HG02884 (cell line): ENCODE results near the gene ZNF761.
"Not testable (repeated sequence)": the region's sequence is repeated elsewhere in the genome, so short reads cannot be mapped to it uniquely, and the experiment has no call there.

Source experiments
- ATAC-seq: cut with Tn5 transposase; IDR thresholded peaks from one replicate; pipeline ENCODE4 v1.9.1; 2021; ENCODE audit warnings: mild to moderate bottlenecking, moderate library complexity; ENCODE audit not compliant: unreplicated experiment

Gene ZNF761

DNA sequence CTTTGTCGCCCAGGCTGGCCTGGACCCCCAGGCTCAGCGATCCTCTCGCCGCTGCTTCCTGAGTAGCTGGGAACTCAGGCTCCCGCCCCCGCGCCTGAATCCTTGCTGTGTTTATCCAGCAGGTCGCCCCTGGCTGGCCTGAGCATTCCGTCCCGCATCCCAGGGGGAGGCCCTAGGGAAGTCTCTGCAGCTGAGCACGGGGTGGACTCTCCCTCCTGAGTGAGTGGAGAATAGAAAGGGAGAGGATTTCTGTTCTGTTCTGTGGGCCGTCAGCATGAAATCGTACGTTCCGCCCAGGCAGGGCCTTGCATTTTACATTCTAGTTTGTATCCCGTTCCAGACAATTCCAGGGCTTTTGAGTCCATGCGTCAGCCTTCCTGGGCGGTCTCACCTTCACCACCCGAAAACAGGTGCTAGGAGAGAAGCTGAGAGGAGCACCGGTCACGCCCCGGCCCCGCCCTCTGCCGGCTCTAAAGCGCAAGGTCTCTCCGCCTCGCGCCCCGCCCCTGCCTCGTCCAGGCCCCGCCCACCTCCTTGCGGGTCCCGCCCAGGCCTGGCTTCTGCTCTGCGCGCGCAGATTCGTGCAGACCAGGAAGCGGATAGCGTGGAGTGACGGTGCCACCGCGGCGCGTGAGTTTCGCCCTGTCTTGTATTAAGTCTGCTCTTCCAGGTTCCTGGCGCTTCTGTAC lies at the start of gene ZNF761:
Gene ZNF761 (plus strand): TSS at position 586 of the 689 bp plus-strand sequence. CDS start 15,285 bp downstream, outside the sequence.
- ATAC-seq, result peak; percentile 93

DNA sequence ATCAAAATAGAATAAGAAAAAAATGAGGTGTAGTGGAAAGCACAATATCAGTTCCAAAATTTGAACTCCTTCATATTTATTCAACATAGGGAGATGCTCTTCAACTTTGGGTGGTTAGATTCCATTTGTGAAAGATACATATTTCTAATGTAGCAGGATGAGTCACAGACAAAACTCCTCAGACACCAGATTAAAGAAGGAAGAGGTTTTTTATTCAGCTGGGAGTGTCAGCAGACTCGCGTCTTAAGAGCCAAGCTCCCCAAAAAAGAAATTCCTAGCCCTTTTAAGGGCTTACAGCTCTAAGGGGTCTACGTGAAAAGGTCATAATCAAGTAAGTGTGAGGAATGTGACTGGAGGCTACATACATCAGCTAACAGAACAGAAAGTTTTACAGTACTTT lies 43.6 kb upstream of the ZNF761 start:
- no peak for ATAC-seq

DNA sequence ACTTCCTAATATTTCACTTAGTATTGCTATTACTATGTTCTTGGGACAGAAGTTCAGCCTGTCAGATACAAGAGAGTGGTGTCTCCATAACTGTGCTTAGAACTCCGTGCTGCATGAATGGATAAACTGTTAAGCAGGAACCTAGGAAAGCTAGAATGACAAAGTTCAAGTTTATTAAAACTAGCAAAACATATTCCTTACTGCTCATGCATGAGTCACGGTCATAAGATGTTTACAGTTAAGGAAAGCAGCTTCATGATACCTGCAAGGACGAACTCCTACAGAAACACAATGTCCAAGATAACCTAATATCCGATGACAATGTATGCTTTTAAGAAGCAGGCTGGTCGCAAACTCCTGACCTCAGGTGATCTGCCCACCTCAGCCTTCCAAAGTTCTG lies 42.9 kb upstream of the ZNF761 start:
- no peak for ATAC-seq

- ATAC-seq, result no peak
Observed at GRCh38 chr19:53389571-53389970, 42.2 kb upstream of the ZNF761 start.

GRCh38 chr19:53389978-53390377 lies 41.8 kb upstream of the ZNF761 start:
- ATAC-seq, result no peak

DNA sequence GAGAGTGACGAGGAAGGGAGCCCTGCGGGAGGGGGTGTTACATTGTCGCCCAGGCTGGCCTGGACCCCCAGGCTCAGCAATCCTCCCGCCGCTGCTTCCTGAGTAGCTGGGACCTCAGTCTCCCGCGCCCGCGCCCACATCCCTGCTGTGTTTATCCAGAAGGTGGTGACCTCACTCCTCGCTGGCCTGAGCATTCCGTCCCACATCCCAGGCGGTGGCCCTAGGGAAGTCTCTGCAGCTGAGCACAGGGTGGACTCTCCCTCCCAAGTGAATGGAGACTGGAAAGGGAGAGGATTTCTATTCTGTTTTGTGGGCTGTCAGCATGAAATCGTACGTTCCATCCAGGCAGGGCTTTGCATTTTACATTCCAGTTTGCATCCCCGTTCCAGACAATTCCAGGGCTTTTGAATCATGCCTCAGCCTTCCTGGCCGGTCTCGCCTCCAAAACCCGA lies 37.2 kb upstream of the ZNF761 start:
- no peak for ATAC-seq

DNA sequence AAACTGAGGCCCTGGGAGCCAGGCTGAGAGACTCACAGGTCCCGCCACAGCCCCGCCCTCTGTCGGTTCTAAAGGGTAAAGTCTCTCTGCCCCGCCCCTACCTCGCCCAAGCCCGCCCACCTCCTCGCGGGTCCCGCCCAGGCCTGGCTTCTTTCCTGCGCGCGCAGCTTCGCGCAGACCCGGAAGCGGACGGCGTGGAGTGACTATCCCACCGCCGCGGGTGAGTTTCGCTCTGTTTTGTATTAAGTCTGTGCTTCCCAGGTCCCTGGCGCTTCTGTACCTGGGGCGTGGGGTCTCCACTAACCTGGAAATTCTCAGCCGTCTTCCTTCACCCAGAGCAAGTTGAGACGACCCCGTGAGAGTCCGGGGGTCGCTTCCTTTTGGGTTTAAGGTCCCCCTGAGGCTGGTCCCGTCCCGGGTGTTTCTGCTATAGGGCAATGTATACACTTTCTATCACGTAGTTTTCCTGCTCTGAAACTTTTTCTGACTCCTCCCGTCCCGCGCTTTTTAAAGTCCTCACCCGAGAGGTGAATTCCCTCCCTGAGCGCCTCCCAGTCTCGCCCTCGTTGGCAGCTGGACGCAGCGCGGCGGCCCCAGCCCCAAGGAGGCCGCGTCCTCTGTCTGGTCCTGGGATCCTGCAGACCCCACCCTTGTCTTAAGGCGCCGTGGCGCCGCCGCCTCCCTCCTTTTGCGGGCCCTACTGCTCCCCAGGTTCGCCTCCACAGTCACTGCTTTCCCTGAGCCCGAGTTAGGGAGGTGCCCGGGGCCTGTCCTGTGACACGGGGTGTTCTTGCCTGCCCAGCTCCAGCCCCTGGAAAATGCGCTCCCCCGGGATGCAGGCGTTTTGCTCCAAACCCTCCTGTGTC lies 36.6 kb upstream of the ZNF761 start, which contains the start of gene ZNF765:
Gene ZNF765 (plus strand): TSS at position 176 of the 866 bp plus-strand sequence. CDS start 2,867 bp downstream, outside the sequence.
- ATAC-seq, result peak; percentile 73

DNA sequence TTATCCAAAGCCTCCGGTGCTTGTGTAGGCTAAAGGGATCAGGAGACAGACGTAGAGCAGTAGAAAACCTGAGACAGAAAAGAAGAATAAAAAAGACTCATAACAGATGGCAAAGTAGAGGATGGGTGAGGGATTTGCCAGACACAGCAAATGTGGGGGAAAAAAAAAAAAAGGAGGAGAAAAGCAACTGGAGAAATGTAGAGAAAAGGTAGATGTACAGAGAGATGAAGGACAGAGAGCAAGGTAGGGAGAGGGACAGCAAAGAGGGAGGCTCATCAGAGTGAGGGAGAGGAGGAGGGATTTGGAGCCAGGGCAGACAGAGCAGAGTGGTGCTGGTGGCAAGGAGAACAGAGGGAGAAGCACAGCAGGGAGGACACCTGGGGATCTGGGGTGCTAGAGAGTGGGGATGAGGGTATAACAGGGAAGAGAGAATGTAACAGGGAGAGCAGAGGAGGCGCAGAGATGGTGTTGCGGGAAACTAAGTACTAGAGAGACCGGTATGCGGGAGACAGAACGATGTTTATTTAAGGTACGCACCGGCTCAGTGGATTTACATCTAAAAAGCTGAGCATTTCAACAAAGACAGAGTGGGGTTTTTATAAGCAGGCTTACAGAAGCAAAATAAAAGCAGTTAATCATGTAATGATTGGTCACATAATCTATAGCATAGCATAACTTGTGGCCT lies 35.8 kb upstream of the ZNF761 start:
- not testable (repeated sequence) for ATAC-seq

DNA sequence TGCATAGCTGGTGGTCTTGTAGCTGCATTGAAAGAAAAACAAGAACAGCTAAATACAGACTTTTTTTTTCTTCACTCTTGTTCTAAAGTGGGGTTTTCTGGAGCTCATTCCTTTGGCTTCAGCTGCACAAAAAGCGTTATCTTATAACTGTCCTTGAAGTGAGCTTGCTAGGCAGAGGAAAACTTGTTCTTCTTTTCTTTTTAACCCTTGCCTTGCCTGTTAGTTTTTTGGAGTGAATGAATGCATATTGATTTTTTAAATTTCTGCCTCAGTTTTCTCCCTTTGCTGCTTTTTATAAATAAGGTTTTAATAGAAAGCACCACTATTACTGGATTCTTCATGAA lies 35.3 kb upstream of the ZNF761 start:
- no peak for ATAC-seq

GRCh38 chr19:53397918-53398317 lies 33.9 kb upstream of the ZNF761 start:
- ATAC-seq, result not testable (repeated sequence)

DNA sequence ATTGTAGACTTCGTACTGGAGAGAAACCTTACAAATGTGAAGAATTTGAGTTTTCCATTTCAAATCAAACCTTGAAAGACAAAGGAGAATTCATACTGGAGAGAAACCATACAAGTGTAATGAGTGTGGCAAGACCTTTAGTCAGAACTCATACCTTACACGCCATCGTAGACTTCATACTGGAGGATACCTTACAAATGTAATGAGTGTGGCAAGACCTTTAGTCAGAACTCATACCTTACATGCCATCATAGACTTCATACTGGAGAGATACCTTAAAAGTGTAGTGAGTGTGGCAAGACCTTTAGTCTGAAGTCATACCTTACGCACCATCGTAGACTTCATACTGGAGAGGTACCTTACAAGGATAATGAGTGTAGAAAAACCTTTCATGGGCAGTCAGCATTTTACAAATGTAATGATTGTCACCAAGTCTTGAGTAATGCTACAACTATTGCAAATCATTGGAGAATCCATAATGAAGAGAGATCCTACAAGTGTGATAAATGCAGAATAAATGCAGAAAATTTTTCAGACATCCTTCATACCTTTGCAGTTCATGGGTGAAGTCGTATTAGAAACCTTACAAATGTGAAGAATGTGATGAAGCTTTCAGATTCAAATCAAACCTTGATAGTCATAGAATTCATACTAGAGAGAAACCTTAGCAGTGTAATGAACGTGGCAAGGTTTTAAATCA lies 22.1 kb upstream of the ZNF761 start:
- ATAC-seq, result no peak

GRCh38 chr19:53420520-53421315 lies 11.1 kb upstream of the ZNF761 start:
- not testable (repeated sequence) for ATAC-seq

DNA sequence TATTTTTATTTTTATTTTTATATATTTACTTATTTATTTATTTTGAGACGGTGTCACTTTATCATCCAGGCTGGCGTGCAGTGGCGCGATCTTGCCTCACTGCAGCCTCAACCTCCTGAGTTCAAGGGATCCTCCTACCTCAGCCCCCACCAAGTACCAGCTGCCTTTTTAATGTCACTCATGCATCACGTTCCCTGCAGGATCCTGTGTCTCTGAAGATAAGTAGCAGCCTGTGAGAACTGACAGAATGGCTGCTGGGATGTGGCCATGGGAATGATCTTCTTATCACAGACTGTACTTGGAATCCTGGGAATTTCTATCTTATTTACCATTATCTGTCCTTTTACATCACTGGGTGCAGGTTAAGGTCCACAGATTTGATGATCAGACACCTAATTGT lies 9.2 kb upstream of the ZNF761 start:
- no peak for ATAC-seq

DNA sequence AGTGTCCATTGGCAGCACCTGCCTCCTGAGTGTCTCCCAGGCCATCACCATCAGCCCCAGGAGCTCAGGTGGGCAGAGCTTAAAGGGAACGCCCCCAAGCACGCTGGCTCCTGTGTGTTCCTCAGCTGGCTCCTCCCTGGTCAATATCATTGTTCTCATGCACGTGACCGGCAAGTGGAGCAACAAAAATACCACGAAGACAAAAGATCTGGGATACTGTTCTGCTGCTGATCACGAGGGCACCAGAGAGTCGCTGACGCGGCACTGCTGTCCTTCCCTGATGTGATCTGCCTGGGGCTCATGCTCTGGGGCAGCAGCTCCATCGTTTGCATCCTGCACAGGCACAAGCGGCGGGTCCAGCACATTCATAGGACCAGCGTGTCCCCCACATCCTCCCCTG lies 8.7 kb upstream of the ZNF761 start:
- not testable (repeated sequence) for ATAC-seq

DNA sequence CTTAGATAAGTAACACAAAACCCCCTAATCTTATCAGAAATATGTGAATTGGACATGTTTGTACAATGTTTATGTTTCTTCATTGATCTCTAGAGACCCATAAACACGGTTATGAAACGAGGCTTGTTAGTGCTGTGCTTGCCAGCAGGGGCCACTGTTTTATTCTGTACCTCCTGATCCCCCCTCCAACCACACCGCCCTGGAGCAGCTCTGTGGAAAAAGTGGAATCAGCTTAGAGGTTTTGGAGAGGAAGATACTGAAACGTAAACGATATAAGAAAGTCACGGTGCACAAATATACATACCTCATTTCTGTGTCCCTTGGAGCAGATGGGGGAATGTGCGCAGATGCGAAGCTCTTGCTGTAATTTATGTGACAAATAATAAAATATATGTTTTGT lies 8.1 kb upstream of the ZNF761 start:
- not testable (repeated sequence) for ATAC-seq

DNA sequence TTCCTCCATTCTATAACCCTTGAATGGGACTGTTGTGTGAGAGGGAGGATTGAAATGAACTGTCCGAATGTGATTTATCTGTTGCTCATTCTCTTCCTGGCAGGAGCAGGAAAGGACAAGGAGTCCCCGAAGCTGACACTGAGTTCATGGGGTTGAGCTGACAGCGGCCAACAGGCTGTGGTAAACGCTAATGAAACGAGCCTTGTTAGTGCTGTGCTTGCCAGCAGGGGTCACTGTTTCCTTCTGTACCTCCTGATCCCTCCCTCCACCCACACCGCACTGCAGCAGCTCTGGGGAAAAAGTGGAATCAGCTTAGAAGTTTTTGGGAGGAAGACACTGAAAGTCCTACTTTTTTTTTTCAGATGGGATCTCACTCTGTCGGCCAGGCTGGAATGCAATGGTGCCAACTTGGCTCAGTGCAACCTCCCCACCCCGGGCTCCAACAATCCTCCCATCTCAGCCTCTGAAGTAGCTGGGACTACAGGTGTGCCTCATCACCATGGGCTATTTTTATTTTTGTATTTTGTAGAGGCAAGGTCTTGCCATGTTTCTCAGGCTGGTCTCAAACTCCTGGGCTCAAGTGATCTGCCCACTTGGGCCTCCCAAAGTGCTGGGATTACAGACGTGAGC lies 6.7 kb upstream of the ZNF761 start:
- ATAC-seq, result no peak

DNA sequence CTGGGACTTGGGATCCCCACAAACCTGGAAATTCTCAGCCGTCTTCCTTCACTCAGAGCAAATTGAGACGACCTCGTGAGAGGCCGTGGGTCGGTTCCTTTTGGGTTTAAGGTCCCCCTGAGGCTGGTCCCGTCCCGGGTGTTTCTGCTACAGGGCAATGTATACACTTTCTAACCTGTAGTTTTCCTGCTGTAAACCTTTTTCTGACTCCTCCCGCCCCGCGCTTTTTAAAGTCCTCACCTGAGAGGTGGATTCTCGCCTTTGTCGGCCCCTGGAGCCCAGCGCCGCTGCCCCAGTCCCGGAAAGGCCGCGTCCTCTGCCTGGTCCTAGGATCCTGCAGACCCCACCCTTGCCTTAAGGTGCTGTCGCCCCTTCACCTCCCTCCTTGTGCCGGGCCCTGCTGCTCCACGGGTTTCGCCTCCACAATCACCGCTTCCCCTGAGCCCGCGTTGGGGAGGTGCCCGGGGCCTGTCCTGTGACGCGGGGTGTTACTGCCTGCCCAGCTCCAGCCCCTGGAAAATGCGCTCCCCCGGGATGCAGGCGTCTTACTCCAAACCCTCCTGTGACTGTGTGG lies 391 bp downstream of the ZNF761 start:
- peak; percentile 31 for ATAC-seq

- ATAC-seq, result not testable (repeated sequence)
Observed at GRCh38 chr19:53443809-53444208, 12.0 kb downstream of the ZNF761 start.

- not testable (repeated sequence) for ATAC-seq
Observed at GRCh38 chr19:53447196-53447595, 15.4 kb downstream of the ZNF761 start.
